ENCODE data around the gene VAV3. TPM values are rescaled to one million over a fixed set of nuclear protein-coding genes. Genes with fewer than 3 reads are reported as not detected.
"Not testable (repeated sequence)": the region's sequence is repeated elsewhere in the genome, so short reads cannot be mapped to it uniquely, and the experiment has no call there.

Gene VAV3
- total RNA-seq, 1 donor from 2014 or later = 6.4 TPM

DNA sequence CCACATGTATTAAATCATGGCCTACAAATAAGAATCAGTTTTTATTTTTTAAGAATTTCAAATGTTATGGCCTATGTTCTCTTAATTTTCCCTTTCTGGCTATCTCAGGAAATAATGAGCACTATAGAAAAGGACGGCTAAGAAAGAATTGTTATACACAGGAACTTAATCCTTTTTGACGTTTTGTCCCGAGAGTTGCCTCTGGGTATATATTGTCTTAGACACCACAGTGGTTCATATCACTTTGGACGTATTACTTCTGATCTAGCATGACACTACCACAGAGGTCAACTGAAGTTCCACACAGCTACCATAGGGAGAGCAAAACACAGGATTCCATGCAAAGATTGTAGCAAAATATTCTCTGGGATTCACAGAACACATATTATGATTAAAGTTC lies 307.6 kb downstream of the VAV3 start:
- intact Hi-C loops (cut with DNase I) = no loop called here
- no peak for DNase-seq (ENCODE audit: low spot score)
- no peak for ATAC-seq

- DNase-seq (ENCODE audit: low spot score) = no peak
- intact Hi-C loops (cut with DNase I) = no loop called here
- ATAC-seq = no peak
These were observed 311.2 kb downstream of the VAV3 start for GRCh38 chr1:107653765-107654164.

GRCh38 chr1:107653005-107653404 lies 312.0 kb downstream of the VAV3 start:
- DNase-seq (ENCODE audit: low spot score) (no peak), ATAC-seq (no peak)
- intact Hi-C loops (cut with DNase I) = no loop called here

DNA sequence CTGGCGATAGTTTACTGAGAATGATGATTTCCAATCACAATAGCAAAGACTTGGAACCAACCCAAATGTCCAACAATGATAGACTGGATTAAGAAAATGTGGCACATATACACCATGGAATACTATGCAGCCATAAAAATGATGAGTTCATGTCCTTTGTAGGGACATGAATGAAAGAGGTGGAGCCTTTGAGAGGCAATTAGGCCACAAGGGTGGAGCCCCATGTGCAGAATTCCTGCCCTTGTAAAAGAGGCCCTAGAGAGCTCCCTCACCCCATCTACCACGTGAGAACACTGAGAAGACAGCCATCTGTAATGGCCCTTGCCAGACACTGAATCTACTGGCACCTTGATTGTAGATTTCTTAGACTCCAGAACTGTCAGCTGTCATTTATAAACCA lies 314.2 kb downstream of the VAV3 start:
- intact Hi-C loops (cut with DNase I); ATAC-seq; DNase-seq (ENCODE audit: low spot score): not testable (repeated sequence)

- DNase-seq (ENCODE audit: low spot score) = no peak
- no peak for ATAC-seq
These were observed 316.0 kb downstream of the VAV3 start for GRCh38 chr1:107649023-107649422.

DNA sequence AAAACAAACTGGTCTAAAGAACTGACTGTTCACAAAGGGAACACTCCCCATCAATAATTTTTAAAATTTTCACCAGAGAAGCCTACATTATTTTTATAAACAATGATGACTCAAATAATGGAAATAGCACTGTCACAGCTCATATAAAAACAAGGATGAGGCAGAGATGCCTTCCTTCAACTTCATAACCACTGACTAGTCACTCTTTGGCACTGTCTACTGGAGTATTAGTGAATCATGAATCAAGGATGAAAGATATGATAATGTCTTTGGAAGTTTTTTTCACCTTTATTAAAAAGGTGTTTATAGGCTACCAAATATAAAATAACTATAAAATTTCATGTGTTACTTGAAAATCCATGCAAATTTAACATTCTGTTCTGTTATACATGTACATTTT lies 316.9 kb downstream of the VAV3 start:
- DNase-seq (ENCODE audit: low spot score) = no peak
- intact Hi-C loops (cut with DNase I) = no loop called here
- no peak for ATAC-seq

More at GRCh38 chr1:107649023-107649422, 316.0 kb downstream of the VAV3 start:
- intact Hi-C loops (cut with DNase I) = no loop called here

GRCh38 chr1:107647012-107647411 lies 318.0 kb downstream of the VAV3 start:
- intact Hi-C loops (cut with DNase I) = no loop called here
- DNase-seq (ENCODE audit: low spot score) (no peak), ATAC-seq (no peak)

GRCh38 chr1:107643766-107644165 lies 321.2 kb downstream of the VAV3 start:
- no peak for DNase-seq (ENCODE audit: low spot score)
- no peak for ATAC-seq
- intact Hi-C loops (cut with DNase I) = no loop called here

DNA sequence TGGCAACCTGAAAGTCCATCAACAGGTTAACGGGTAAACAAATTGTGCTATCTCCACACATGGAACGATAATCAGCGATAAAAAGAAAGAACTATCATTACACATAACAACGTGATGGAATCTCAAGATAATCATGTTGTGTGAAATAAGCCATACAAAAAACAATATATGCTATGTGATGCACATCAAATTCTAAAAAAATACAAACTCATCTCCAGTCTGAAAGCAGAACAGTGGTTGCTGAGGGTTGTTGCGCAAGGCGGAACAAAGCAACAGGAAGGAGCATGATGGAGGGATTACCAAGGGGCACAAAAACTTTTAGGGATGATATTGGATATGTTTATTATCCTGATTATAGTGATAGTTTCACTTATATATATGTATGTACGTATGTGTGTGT lies 324.8 kb downstream of the VAV3 start:
- ATAC-seq = no peak
- intact Hi-C loops (cut with DNase I) = no loop called here
- DNase-seq (ENCODE audit: low spot score) = no peak

GRCh38 chr1:107637101-107637500 lies 327.9 kb downstream of the VAV3 start:
- ATAC-seq (no peak), DNase-seq (ENCODE audit: low spot score) (no peak)
- intact Hi-C loops (cut with DNase I) = no loop called here

GRCh38 chr1:107633596-107633995 lies 331.4 kb downstream of the VAV3 start:
- DNase-seq (ENCODE audit: low spot score) (no peak), ATAC-seq (no peak)
- intact Hi-C loops (cut with DNase I) = no loop called here

DNA sequence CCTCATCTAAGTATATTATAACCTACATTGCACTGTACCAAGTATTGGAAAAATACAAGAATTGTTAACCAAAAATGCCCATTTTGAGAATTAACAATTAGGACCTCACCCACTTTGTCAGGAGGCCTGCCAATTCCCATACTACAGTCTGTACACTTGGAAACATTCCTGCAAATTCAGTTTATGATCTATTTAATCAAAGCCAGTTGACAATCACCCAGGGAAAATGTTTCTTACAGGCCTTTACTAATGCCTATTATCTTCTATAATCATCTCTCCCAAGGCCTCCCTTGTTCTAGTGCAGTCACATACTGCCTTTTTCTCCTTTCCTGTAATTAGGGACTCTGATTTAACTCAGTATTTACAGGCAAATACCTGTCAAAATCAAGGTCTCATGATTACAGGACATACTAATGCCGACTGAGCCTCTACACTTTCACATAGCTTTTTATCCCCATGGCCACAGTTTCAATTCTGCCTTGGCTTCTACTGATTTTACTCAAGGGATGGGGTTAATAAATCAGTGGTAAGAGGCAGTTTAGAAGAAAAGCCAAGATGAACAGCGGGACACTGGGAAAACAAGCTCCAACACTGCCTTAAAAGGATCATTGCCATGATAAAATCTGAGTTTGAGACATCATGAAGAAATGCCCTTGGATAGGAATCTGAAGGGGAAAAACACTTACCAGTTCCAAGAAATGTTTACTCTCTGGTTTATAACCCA lies 338.7 kb downstream of the VAV3 start:
- peak; percentile 70 for ATAC-seq
- intact Hi-C loops (cut with DNase I) = no loop called here
- DNase-seq (ENCODE audit: low spot score) = no peak

DNA sequence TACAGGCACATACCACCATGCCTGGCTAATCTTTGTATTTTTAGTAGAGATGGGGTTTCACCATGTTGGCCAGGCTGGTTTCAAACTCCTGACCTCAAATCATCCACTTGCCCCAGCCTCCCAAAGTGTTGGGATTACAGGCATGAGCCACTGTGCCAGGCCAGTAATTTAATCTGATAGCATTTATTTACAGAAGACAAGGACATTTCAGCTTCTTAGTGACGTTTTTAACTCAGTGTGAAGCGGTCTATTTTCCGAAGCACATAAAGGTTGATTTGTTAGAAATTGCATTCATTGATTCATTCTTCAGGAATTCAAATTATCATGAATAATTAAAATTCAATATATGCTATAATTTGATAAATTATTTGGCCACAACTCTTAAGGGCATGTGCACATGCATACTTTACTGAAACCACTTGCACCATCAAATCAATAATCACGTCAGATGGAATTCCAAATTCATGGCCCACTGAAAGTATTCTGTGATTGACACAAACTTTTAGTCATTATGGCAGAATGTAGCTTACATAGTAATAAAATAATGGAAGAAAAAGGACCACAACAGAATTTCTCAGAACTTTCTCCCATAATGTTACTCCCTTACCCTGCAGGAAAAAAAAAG lies 339.5 kb downstream of the VAV3 start:
- intact Hi-C loops (cut with DNase I) = no loop called here
- ATAC-seq = no peak
- no peak for DNase-seq (ENCODE audit: low spot score)

DNA sequence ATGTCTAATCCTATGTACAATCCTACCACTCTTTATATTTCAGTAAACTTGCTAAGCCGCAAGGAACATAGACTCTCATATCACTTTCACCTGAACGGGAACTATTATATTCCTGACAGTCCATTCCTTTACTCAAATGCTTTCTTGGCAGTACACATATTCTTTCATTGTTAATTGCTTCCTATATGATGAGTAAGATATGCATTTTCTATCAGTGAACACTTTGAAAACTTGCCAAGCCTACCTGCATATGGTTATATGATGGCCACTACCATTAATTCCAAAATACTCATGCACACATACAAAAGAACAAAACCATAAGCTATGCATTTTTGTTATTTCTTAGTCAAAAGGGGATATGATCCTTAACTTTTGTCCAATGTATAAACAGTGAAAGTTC lies 341.5 kb downstream of the VAV3 start:
- no peak for ATAC-seq

DNA sequence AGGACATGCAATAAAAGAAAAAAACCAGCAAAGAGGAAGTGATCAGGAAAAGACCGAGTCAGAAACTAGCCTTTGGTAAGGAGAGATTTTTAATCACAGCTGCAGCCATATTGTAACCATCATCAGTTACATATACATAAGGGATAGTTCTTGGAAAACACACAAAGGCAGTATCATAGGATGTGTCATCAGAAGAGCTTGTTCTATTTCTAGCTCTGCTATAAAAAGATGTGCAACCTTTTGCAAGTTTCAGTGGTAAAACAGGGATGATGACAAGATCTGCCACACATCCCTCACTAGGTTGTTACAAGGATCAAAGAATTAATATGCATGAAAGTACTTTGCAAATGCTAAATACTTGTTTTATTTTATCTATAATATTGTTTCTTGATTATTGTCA lies 342.0 kb downstream of the VAV3 start:
- intact Hi-C loops (cut with DNase I) = no loop called here
- ATAC-seq (no peak), DNase-seq (ENCODE audit: low spot score) (no peak)

More for the DNA sequence above, 341.5 kb downstream of the VAV3 start:
- DNase-seq (ENCODE audit: low spot score) = no peak
- intact Hi-C loops (cut with DNase I) = no loop called here

DNA sequence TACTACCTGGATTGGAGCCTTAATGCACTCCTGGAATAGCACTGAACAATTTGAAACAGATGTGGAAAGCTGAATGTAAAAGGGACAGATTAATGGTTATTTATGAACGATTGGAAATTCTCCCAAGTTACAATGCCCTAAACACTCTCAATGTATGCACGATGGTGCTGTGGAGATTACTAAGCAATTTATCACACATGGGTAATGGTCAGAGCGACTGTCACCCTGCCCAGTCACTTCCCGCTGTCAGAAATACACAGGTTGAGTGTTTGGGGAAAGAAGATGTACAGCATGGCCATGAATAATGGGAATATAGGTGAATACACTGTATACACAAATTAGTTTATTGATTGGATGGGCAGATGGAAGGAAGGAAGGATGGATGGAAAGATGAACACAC lies 342.4 kb downstream of the VAV3 start:
- DNase-seq (ENCODE audit: low spot score) (no peak), ATAC-seq (no peak)
- intact Hi-C loops (cut with DNase I) = no loop called here

- DNase-seq (ENCODE audit: low spot score) = no peak
- no peak for ATAC-seq
- intact Hi-C loops (cut with DNase I) = no loop called here
These were observed 344.2 kb downstream of the VAV3 start for GRCh38 chr1:107620753-107621152.

GRCh38 chr1:107618539-107618938 lies 346.4 kb downstream of the VAV3 start:
- DNase-seq (ENCODE audit: low spot score) (no peak), ATAC-seq (no peak)
- intact Hi-C loops (cut with DNase I) = no loop called here

- ATAC-seq (no peak), DNase-seq (ENCODE audit: low spot score) (no peak)
- intact Hi-C loops (cut with DNase I) = no loop called here
These were observed 347.1 kb downstream of the VAV3 start for GRCh38 chr1:107617921-107618320.

DNA sequence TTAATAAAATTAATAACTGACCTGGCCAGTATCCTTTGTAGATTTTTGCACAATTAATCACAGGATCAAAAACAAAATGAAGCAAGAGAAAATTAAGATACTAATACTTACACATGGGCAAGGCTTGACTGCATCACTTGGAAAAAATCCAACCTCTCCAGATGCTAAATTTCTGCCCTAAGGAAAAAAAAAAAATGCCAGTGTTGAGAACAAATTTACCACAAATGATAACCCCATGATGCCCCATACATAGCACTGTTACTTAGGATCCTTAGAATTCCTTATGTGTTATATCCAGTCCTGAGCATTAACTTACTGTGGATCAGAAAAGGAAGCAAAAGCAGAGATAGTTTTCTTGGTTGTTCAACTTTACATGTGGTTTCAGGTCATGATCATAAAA lies 347.5 kb downstream of the VAV3 start:
- DNase-seq (ENCODE audit: low spot score) (no peak), ATAC-seq (no peak)
- intact Hi-C loops (cut with DNase I) = no loop called here

DNA sequence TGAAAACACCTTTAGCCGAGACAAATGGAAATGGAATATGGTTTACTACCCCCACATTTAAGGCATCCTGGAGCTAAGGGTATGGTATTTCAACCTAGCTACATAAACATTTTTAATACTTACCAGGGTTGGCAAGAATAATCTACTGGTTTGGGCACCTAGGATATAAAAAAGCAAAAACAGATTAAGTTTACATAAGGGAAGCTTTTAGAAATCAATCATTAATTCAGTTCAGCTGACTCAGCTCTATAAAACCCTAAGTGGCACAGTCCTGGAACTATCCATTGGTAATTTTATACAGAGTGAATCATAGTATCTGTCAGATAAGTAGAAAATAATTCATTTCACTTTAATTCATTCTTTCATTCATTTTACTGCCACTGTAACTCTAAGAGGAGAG lies 355.2 kb downstream of the VAV3 start:
- ATAC-seq = no peak
- no peak for DNase-seq (ENCODE audit: low spot score)
- intact Hi-C loops (cut with DNase I) = no loop called here
